B cell (primary cell): ENCODE results near the gene C1orf105. TPM values are rescaled to one million over a fixed set of nuclear protein-coding genes. Genes with fewer than 3 reads are reported as not detected.

ENCODE experiments used
- ATAC-seq: fragments of 200-7000 bp; cut with Tn5 transposase; one replicate; pipeline ENCODE4 v1.10.0; 2021; ENCODE audit warnings: low read depth, mild to moderate bottlenecking, moderate number of reproducible peaks, moderate library complexity
- CTCF ChIA-PET: fragments of 350-600 bp; sonication (Branson Sonifier 250); formaldehyde crosslinking; loops from one replicate; lab custom pipeline; 2021; ENCODE audit warnings: antibody characterized with exemption, inconsistent platforms; lab: Charles Lee
- POLR2A ChIA-PET: fragments of 350-600 bp; sonication (Branson Sonifier 250); formaldehyde crosslinking; loops from one replicate; lab custom pipeline; 2021; ENCODE audit warnings: antibody characterized with exemption; lab: Charles Lee
- DNase-seq: peaks from one replicate; pipeline ENCODE4 v3.0.0; 2013
- H2AFZ ChIP-seq: 2 replicates; pipeline ENCODE4 v1.6.1; 2012; ENCODE audit warnings: mild to moderate bottlenecking, low read depth, low read length; ENCODE audit not compliant: insufficient read depth, poor library complexity, severe bottlenecking
- H3K27ac ChIP-seq, 2 donors: 1 replicate in 1 of 2; 2 replicates in 1 of 2; pipeline ENCODE4 v1.5.1; 2012 to 2013; ENCODE audit warnings: low read length in 2 of 2, mild to moderate bottlenecking in 2 of 2, moderate library complexity in 1 of 2
- H3K27me3 ChIP-seq, 4 experiments: fragments of 200-600 bp in 1 of 4; sonication (generic) in 1 of 4; replicated peaks in 1 of 4; 1 replicate in 2 of 4; 2 replicates in 2 of 4; pipeline versions ENCODE4 v1.6.1 to v1.7.0; 2013 to 2016; ENCODE audit warnings: low read length in 3 of 4, mild to moderate bottlenecking in 2 of 4, mixed read lengths in 1 of 4, moderate library complexity in 1 of 4; ENCODE audit not compliant: insufficient read depth in 4 of 4, control insufficient read depth in 3 of 4; ENCODE audit errors: control extremely low read depth in 1 of 4
- H3K36me3 ChIP-seq, 2 experiments: replicated peaks in 1 of 2; 1 replicate in 1 of 2; 2 replicates in 1 of 2; pipeline versions ENCODE4 v1.6.1 to v1.7.1; 2013; ENCODE audit warnings: low read length in 1 of 2; ENCODE audit not compliant: insufficient read depth in 2 of 2, control insufficient read depth in 1 of 2; ENCODE audit errors: control extremely low read depth in 1 of 2, extremely low read depth in 1 of 2
- H3K4me1 ChIP-seq, 2 donors: fragments of 200-600 bp in 1 of 2; sonication (generic) in 1 of 2; 1 replicate in 1 of 2; 2 replicates in 1 of 2; pipeline versions ENCODE4 v1.5.1 to v1.6.1; 2013 to 2017; ENCODE audit warnings: low read length in 2 of 2; ENCODE audit not compliant: control insufficient read depth in 2 of 2, insufficient read depth in 2 of 2
- H3K4me2 ChIP-seq: replicated peaks from 2 replicates; pipeline ENCODE3; 2012; ENCODE audit warnings: mild to moderate bottlenecking, low read depth, low read length; ENCODE audit not compliant: poor library complexity, severe bottlenecking
- H3K4me3 ChIP-seq, 5 experiments: fragments of 200-600 bp in 1 of 5; sonication (generic) in 1 of 5; 1 replicate in 3 of 5; 2 replicates in 2 of 5; pipeline versions ENCODE4 v1.5.1 to v1.7.0; 2011 to 2016; ENCODE audit warnings: low read length in 4 of 5, mild to moderate bottlenecking in 4 of 5, low read depth in 2 of 5, control low read depth in 1 of 5, moderate library complexity in 1 of 5; ENCODE audit not compliant: insufficient read depth in 1 of 5; ENCODE audit errors: control extremely low read depth in 1 of 5, extremely low read depth in 1 of 5
- H3K79me2 ChIP-seq: fragments of 200-600 bp; sonication (generic); one replicate; pipeline ENCODE4 v1.6.0; 2016; ENCODE audit warnings: low read length; ENCODE audit not compliant: control insufficient read depth, insufficient read depth
- H3K9ac ChIP-seq: fragments of 200-600 bp; sonication (generic); 2 replicates; pipeline ENCODE4 v1.6.1; 2017; ENCODE audit warnings: mild to moderate bottlenecking, low read length, moderate library complexity
- H3K9me3 ChIP-seq, 3 donors: one replicate each; pipeline versions ENCODE4 v1.6.1 to v1.7.1; 2013; ENCODE audit warnings: low read length in 2 of 3; ENCODE audit not compliant: control insufficient read depth in 2 of 3, insufficient read depth in 1 of 3; ENCODE audit errors: control extremely low read depth in 1 of 3
- H4K20me1 ChIP-seq: 2 replicates; pipeline ENCODE4 v1.6.0; 2012; ENCODE audit warnings: mild to moderate bottlenecking, low read length; ENCODE audit not compliant: insufficient read depth, control insufficient read depth, poor library complexity, severe bottlenecking
- H3K27ac Mint-ChIP-seq: one replicate; pipeline ENCODE4 v1.8.0; 2021; ENCODE audit warnings: mixed read lengths
- H3K27me3 Mint-ChIP-seq: one replicate; pipeline ENCODE4 v1.8.0; 2021; ENCODE audit warnings: mixed read lengths
- H3K4me1 Mint-ChIP-seq: one replicate; pipeline ENCODE4 v1.8.0; 2021; ENCODE audit warnings: mixed read lengths
- H3K4me3 Mint-ChIP-seq: one replicate; pipeline ENCODE4 v1.8.0; 2021; ENCODE audit warnings: mixed read lengths
- H3K9me3 Mint-ChIP-seq: one replicate; pipeline ENCODE4 v1.8.0; 2022; ENCODE audit warnings: mixed read lengths; ENCODE audit not compliant: insufficient read depth
- EZH2 ChIP-seq: IDR thresholded peaks from 2 replicates; pipeline ENCODE4 v1.6.1; 2012; ENCODE audit warnings: borderline replicate concordance, low read depth, mild to moderate bottlenecking, moderate library complexity, low read length; ENCODE audit not compliant: insufficient read depth, poor library complexity, severe bottlenecking
- WGBS: methylation state at CpG from one replicate; pipeline ENCODE4 v1.1.5; 2013; ENCODE audit warnings: missing lambda C conversion rate; ENCODE audit not compliant: insufficient coverage; 5-methylcytosine and 5-hydroxymethylcytosine counted together
- intact Hi-C: fragments of 100-400 bp; cut with micrococcal nuclease; formaldehyde crosslinking; loops from one replicate; pipeline ENCODE4 v1.10.0; 2022
- polyA plus RNA-seq: library from polyadenylated mRNA; depleted of rRNA; stranded (reverse); fragments of >200 nt; gene quantifications from 2 replicates; pipeline ENCODE4 v1.2.3, GENCODE V29; 2012
- total RNA-seq, 2 donors: library from RNA; stranded (reverse); fragments of 120-200 nt in 1 of 2; gene quantifications; 1 replicate in 1 of 2; 2 replicates in 1 of 2; pipeline versions ENCODE4 v1.2.3 to v1.2.4, GENCODE V29; 2013 to 2022
- TF ChIP-seq, protein P1 (sequence below): fragments of 200-600 bp; IDR thresholded peaks from one replicate; pipeline ENCODE4 v1.8.0; 2022; ENCODE audit warnings: antibody characterized with exemption, mild to moderate bottlenecking

Gene C1orf105
- total and polyA plus RNA-seq, 2 donors (not counting 1 experiment from before 2014, with no cell fraction given) = not detected

GRCh38 chr1:172373864-172374263 is 46.6 kb upstream of the C1orf105 start:
- ATAC-seq (no peak), DNase-seq (no peak)
- TF ChIP-seq EZH2 = no peak
- TF ChIP-seq, protein P1, sequence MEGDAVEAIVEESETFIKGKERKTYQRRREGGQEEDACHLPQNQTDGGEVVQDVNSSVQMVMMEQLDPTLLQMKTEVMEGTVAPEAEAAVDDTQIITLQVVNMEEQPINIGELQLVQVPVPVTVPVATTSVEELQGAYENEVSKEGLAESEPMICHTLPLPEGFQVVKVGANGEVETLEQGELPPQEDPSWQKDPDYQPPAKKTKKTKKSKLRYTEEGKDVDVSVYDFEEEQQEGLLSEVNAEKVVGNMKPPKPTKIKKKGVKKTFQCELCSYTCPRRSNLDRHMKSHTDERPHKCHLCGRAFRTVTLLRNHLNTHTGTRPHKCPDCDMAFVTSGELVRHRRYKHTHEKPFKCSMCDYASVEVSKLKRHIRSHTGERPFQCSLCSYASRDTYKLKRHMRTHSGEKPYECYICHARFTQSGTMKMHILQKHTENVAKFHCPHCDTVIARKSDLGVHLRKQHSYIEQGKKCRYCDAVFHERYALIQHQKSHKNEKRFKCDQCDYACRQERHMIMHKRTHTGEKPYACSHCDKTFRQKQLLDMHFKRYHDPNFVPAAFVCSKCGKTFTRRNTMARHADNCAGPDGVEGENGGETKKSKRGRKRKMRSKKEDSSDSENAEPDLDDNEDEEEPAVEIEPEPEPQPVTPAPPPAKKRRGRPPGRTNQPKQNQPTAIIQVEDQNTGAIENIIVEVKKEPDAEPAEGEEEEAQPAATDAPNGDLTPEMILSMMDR = no peak
- H3K9me3 ChIP-seq = peaks cover 0 to 2% (median 0%) of the 10 kb centered on the region in 3 donors
- no peak overlapping the region for H3K9ac ChIP-seq
- peak overlapping the region in 1 of 2 donors; percentile 3 for H3K27ac ChIP-seq
- H3K36me3 ChIP-seq = no peaks in the 10 kb centered on the region
- CTCF ChIA-PET = interaction anchor here (1.0 to 5.0 kb wide), 3 partner anchors 13 to 25 kb away, joined by 3 to 20 read pairs (median 5); no protein-coding TSS in a partner anchor
- Mint-ChIP-seq H3K9me3 (peaks cover 5% of the 10 kb centered on the region), H3K4me1 (peaks cover 24% of the 10 kb centered on the region), H3K27ac (peak overlapping the region; percentile 38), H3K27me3 (no peaks in the 10 kb centered on the region), H3K4me3 (no peak overlapping the region)
- POLR2A ChIA-PET = interaction anchor here (0.7 to 2.4 kb wide), 2 partner anchors 14 to 164 kb away, joined by 3 to 9 read pairs; no protein-coding TSS in a partner anchor
- H3K4me3 ChIP-seq = no peak overlapping the region
- peaks cover 2 to 12% of the 10 kb centered on the region in 2 donors for H3K4me1 ChIP-seq
- H2AFZ ChIP-seq = no peak overlapping the region
- no peak overlapping the region for H3K4me2 ChIP-seq
- no peaks in the 10 kb centered on the region for H3K27me3 ChIP-seq
- intact Hi-C loops = no loop called here
- H4K20me1 ChIP-seq = no peaks in the 10 kb centered on the region
- WGBS = no CpG with 5 or more reads among the region's 1 CpG
- no peaks in the 10 kb centered on the region for H3K79me2 ChIP-seq

GRCh38 chr1:172375211-172375631 is 45.3 kb upstream of the C1orf105 start:
- TF ChIP-seq, protein P1 = no peak
- TF ChIP-seq EZH2 = no peak
- ATAC-seq = no peak
- no peak overlapping the region for H2AFZ ChIP-seq
- CTCF ChIA-PET = interaction anchor here (1.2 to 5.0 kb wide), 2 partner anchors 14 to 24 kb away, joined by 6 to 20 read pairs; no protein-coding TSS in a partner anchor
- H3K4me3 ChIP-seq = peak overlapping the region in 1 of 5 experiments; percentile 9
- POLR2A ChIA-PET = interaction anchor here (0.7 to 2.4 kb wide), 4 partner anchors 10 to 240 kb away, joined by 3 to 9 read pairs (median 4); no protein-coding TSS in a partner anchor
- H3K4me2 ChIP-seq = peak overlapping the region; percentile 17
- no CpG with 5 or more reads among the region's 2 CpGs for WGBS
- Mint-ChIP-seq H3K27me3 (no peaks in the 10 kb centered on the region), H3K4me1 (peaks cover 33% of the 10 kb centered on the region), H3K4me3 (peak overlapping the region; percentile 54), H3K9me3 (peaks cover 2% of the 10 kb centered on the region), H3K27ac (peak overlapping the region; percentile 44)
- H3K27ac ChIP-seq = peak overlapping the region in 1 of 2 donors; percentile 57
- no peaks in the 10 kb centered on the region for H3K79me2 ChIP-seq
- H3K9ac ChIP-seq = peak overlapping the region; percentile 22
- intact Hi-C loops = loop anchor here (1.0 kb wide), 1 partner anchor 17 kb away; no protein-coding TSS in a partner anchor
- peaks cover 10 to 20% of the 10 kb centered on the region in 2 donors for H3K4me1 ChIP-seq
- H3K9me3 ChIP-seq = no peaks in the 10 kb centered on the region
- H3K27me3 ChIP-seq = no peaks in the 10 kb centered on the region
- H4K20me1 ChIP-seq = no peaks in the 10 kb centered on the region
- DNase-seq = no peak
- no peaks in the 10 kb centered on the region for H3K36me3 ChIP-seq
